ENCODE results near the gene APMAP.
"Not testable (repeated sequence)": the region's sequence is repeated elsewhere in the genome, so short reads cannot be mapped to it uniquely, and the experiment has no call there.

Gene APMAP

DNA sequence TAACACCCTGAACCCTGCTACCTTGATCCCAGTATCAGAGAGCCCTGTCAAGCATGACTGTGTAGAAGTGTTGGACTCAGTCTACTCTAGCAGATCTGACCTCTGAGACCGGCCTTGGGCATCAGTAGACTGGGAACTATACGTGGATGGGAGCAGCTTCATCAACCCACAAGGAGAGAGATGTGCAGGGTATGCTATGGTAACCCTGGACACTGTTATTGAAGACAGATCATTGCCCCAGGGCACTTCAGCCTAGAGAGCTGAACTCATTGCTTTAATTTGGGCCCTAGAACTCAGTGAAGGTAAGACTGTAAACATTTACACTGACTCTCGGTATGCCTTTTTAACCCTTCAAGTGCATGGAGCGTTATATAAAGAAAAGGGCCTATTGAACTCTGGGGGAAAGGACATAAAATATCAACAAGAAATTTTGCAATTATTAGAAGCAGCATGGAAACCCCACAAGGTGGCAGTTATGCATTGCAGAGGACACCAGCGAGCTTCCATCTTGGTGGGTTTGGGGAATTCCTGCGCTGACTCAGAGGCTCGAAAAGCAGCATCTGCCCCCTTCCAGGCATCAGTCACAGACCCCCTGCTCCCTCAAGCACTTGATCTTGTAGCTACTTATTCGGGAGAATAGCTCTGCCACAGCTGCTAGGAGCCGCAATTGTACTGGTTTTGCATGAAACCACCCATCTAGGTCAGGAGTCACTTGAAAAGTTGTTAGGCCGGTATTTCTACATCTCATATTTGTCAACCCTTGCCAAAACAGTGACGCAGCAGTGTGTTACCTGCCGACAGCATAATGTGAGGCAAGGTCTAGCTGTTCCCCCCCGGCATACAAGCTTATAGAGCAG lies 62.5 kb downstream of the APMAP start:
- DNase-seq: peak; percentile 98

DNA sequence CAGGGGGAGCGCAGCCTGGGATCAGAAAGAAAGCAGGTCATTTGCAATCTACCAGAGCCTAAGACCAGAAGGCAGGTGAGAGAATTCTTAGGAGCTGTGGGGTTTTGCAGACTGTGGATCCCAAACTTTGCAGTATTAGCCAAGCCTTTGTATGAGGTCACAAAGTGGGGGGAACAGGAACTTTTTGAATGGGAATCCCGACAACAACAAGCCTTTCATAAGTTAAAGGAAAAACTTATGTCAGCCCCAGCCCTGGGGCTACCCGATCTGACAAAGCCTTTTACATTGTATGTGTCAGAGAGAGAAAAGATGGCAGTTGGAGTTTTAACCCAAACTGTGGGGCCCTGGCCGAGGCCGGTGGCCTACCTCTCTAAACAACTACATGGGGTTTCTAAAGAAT lies 63.3 kb downstream of the APMAP start:
- not testable (repeated sequence) for DNase-seq

DNA sequence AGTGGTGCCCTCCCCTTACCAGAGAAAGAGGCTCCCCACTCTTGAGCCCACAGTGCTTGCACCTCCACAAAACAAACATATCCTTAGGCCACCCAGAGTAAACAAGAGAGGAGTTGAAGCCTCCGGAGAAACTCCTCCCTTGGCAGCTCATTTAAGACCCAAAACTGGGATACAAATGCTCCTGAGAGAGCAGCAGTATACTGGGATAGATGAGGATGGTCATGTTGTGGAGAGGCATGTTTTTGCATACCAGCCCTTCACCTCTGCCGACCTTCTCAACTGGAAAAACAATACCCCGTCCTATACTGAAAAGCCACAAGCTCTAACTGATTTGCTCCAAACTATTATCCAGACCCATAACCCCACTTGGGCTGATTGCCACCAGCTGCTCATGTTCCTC lies 71.8 kb downstream of the APMAP start:
- not testable (repeated sequence) for DNase-seq

DNA sequence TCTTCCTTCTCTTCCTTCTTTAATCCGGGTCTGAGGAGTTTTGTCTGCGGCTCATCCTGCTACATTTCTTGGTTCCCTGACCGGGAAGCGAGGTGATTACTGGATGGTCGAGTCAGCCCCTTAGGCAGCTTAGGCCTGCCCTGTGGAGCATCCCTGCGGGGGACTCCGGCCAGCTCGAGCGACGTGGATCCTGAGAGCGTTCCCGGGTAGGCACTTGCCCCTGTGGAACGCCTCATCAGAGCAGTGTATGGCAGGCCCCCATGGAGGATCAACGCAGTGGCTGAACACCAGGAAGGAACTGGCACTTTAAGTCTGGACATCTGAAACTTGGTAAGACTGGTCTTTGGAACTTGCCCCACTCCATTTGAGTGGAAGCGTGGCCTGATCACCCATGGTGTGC lies 72.9 kb downstream of the APMAP start:
- DNase-seq: not testable (repeated sequence)

DNA sequence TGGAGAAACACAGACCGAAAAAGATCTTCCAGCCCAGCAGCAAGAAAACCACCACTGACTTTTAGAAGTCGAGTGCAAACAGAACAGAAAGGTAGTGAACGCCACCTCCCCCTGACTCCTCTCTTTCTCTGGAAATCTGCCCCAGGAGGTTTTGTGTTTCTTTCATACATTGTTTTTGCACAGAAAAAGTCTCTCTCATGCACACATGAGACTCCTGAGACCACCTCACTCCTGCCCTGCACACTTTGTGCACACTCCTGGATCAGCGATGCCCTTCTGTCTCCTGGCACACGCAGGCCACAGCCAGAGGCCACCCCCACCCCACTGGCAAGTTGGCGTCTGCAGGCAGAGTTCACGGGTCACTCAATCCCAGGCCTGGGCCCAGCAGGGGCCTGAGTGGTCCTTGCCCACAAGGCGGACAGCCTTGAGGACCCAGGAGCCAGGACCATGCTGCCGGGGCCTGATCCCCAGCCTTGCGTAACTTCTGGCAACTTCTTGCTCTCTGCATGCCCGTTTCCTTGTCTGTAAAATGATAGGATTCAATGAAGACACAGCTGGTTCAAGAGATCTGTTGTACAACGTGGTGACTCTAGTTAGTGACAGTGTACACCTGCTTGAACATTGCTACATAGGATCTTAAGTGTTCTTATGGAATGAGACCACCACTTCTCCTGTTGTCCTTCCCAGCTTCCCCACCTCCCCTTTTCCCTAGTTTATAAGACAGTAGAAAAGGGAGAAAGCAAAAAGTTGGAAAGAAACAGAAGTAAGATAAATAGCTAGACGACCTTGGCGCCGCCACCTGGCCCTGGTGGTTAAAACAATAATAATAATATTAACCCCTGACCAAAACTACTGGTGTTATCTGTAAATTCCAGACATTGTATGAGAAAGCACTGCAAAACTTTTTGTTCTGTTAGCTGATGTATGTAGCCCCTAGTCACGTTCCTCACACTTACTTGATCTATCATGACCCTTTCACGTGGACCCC lies 73.7 kb downstream of the APMAP start:
- DNase-seq: no peak

GRCh38 chr20:24917797-24918578 lies 74.6 kb downstream of the APMAP start:
- peak; percentile 78 for DNase-seq

GRCh38 chr20:24917056-24917455 lies 75.5 kb downstream of the APMAP start:
- no peak for DNase-seq

GRCh38 chr20:24916412-24916811 lies 76.1 kb downstream of the APMAP start:
- no peak for DNase-seq

DNA sequence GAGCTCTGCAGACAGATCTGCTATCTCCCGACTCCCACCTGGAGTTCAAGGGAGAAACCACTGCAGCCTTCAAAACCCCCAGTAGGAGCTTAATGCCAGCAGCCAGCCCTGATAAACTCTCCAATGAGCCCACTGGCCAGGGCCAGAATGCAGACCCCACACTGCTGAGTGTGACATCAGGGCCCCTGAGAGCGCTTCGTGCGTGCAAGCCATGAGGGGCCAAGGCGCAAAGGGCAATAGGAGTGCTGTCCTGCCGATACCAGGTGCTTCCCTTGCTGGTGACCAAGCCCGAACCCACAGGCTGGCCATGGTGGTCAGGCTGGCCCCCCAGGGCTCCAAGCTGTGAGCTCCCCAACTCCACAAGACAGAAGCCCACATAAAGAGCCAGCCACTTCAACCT lies 76.7 kb downstream of the APMAP start:
- DNase-seq: no peak

DNA sequence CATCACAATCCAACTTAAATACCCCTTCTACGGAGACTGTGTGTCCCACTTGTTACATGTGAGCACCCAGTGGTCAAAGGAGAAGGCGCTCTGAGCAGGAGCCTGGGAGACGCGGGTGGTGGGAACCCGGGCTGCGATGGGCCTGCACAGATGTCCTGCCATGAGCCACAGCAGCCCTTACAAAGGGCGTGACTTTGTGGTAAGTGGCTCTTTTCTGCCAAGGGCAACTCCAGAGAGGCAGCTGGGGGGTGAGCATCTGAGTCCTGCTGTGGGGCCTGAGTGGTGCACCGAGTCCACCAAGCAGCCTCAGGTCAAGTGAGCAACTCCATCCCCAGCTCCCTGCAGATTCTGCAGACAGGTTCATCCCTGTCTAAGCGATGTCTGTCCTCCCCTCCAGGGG lies 77.1 kb downstream of the APMAP start:
- DNase-seq: no peak

DNA sequence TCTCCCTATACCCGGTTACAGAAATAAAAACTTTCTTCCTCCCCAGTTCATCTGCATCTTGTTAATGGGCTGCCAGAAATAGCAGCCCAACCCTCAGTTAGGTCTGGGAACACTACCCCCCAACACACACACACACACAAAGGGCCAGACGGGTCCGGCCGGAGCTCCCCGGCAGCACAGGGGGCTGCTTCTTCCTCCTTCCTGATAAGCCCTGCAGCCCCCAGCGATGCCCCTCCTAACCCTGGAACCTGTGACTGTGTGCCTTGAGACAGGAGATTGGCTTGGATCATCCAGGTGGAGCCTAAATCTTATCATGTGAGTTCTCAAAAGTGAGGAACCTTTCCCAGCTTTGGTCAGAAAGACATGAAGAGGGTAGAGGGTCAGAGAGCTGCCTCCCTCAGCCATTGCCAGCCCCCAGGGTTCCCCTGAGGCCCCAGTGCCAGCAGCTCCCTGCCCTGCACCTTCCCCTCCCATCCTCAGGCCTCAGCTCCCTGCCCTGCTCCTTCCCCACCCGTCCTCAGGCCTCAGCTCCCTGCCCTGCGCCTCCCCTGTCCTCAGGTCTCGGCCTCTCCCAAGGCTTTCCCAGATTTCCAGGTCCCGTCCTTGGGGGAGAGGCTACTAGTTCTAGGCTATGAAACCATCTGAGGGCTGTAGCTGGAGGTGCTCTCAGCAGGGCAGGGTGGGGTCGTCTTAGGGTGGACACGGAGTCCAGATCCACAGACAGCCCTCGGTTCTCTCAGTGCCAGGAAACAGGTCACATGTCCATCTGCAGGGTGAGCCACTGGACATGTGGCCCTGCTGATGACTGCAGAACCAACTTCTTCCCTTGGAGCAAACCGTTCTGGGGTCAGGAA lies 77.9 kb downstream of the APMAP start:
- no peak for DNase-seq

- no peak for DNase-seq
Observed at GRCh38 chr20:24913076-24913628, 79.4 kb downstream of the APMAP start.
